GM12864 (cell line): ENCODE data around the gene SMYD5.

ENCODE experiments used
- DNase-seq: peaks from one replicate; pipeline ENCODE4 v3.0.0-alpha.2; 2011; ENCODE audit warnings: low read depth
- H3K4me3 ChIP-seq: 2 replicates; pipeline ENCODE4 v1.5.1; 2011; ENCODE audit warnings: mild to moderate bottlenecking, low read depth, low read length, control low read depth
- TF ChIP-seq, protein P1 (sequence below): IDR thresholded peaks from 2 replicates; pipeline ENCODE4 v1.5.1; 2011; ENCODE audit warnings: low read depth, mild to moderate bottlenecking, moderate library complexity, low read length, control low read depth, inconsistent platforms; ENCODE audit errors: missing control alignments

SMYD5 gene

GRCh38 chr2:73210696-73211095 is 3.3 kb upstream of the SMYD5 start:
- DNase-seq, result no peak
- TF ChIP-seq, protein P1, sequence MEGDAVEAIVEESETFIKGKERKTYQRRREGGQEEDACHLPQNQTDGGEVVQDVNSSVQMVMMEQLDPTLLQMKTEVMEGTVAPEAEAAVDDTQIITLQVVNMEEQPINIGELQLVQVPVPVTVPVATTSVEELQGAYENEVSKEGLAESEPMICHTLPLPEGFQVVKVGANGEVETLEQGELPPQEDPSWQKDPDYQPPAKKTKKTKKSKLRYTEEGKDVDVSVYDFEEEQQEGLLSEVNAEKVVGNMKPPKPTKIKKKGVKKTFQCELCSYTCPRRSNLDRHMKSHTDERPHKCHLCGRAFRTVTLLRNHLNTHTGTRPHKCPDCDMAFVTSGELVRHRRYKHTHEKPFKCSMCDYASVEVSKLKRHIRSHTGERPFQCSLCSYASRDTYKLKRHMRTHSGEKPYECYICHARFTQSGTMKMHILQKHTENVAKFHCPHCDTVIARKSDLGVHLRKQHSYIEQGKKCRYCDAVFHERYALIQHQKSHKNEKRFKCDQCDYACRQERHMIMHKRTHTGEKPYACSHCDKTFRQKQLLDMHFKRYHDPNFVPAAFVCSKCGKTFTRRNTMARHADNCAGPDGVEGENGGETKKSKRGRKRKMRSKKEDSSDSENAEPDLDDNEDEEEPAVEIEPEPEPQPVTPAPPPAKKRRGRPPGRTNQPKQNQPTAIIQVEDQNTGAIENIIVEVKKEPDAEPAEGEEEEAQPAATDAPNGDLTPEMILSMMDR, result no peak
- no peak overlapping the region for H3K4me3 ChIP-seq

- H3K4me3 ChIP-seq, result no peak overlapping the region
- no peak for DNase-seq
- TF ChIP-seq, protein P1, result no peak
Observed at GRCh38 chr2:73212098-73212447, 2.0 kb upstream of the SMYD5 start.

GRCh38 chr2:73212448-73213176 is 1.4 kb upstream of the SMYD5 start:
- DNase-seq, result no peak
- TF ChIP-seq, protein P1, result peak; percentile 99
- H3K4me3 ChIP-seq, result no peak overlapping the region

DNA sequence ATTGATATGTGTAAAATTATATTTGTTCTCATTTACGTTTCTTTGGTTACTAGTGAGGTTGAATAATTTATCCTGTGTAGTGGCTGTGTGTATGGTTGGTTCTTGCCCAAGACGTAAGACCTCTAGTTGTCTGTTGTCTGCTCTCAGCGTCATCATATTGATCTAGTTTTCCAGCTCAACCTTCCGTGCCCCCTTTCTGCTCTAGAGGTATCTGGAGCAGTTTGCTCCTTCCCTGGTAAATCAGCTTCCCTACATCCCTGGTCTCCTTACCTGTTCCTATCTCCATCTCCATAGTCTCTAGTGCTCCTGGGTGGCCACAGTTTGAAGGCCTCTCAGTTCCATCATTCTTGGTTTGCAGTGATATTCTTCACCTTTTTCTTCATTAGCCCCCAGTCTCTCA is 1.2 kb downstream of the SMYD5 start:
- TF ChIP-seq, protein P1, result no peak
- no peak overlapping the region; the same call in 1 of the 2 replicates for H3K4me3 ChIP-seq
- DNase-seq, result no peak

- H3K4me3 ChIP-seq, result no peak overlapping the region
- DNase-seq, result no peak
- TF ChIP-seq, protein P1, result no peak
Observed at GRCh38 chr2:73217160-73217559, 3.1 kb downstream of the SMYD5 start.

DNA sequence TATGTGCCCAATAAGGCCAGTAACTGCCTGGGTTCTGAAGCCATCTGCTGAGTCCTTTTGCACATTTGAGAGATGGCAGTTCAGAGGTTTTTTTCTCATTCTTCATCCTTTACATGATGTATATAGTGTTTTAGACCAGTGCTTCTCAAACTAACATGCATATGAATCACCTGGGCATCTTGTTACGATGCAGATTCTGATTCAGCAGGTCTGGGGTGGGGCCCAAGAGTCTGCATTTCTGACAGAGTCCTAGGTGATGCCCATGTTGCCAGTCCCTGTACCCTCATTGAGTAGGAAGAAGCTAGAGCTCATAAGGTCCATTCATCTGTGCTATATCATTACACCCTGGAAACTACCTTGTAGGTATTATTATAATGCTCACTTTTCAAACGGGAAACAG is 3.8 kb downstream of the SMYD5 start:
- TF ChIP-seq, protein P1, result no peak
- H3K4me3 ChIP-seq, result no peak overlapping the region
- no peak for DNase-seq

- TF ChIP-seq, protein P1, result no peak
- DNase-seq, result no peak
- no peak overlapping the region for H3K4me3 ChIP-seq
Observed at GRCh38 chr2:73218298-73218697, 4.3 kb downstream of the SMYD5 start.
